IMR-90 (cell line): Measurements from ENCODE around the gene CABP4.

ENCODE experiments used
- CEBPB ChIP-seq: IDR thresholded peaks from 2 replicates; pipeline ENCODE4 v1.6.1; 2012; ENCODE audit warnings: low read depth, low read length, improper control_type of control experiment
- MXI1 ChIP-seq: IDR thresholded peaks from 2 replicates; pipeline ENCODE4 v1.6.1; 2012; ENCODE audit warnings: low read depth, mild to moderate bottlenecking, low read length, moderate library complexity, borderline replicate concordance
- POLR2A ChIP-seq: IDR thresholded peaks from 2 replicates; pipeline ENCODE4 v1.6.1; 2012; ENCODE audit warnings: mild to moderate bottlenecking, low read depth, low read length
- TF ChIP-seq, protein P1 (sequence below): conservative IDR thresholded peaks from 2 replicates; pipeline ENCODE4 v1.5.1; 2012; ENCODE audit warnings: mild to moderate bottlenecking, low read depth, low read length, improper control_type of control experiment

DNA sequence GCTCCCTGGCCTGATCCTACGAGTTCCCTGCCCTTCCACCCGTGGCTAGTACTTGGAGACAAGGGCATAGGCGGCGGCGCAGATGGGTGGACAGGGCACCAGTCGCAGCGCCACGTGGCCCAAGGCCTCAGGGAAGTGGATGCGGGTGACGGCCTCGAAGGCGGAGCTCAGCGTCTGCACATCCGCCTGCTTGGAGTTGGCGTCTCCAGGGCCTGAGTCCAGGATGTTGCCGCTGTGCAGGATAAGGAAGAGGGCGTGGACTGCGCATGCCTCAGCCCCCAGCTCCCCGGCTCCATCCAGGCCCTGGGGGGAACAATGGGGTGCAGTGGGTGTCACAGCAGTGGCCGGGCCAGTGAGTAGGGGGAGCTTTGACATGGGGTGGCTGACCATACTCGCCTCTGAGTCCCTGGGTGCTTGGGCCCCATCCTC, 43.4 kb downstream of the CABP4 start:
- TF ChIP-seq, protein P1, sequence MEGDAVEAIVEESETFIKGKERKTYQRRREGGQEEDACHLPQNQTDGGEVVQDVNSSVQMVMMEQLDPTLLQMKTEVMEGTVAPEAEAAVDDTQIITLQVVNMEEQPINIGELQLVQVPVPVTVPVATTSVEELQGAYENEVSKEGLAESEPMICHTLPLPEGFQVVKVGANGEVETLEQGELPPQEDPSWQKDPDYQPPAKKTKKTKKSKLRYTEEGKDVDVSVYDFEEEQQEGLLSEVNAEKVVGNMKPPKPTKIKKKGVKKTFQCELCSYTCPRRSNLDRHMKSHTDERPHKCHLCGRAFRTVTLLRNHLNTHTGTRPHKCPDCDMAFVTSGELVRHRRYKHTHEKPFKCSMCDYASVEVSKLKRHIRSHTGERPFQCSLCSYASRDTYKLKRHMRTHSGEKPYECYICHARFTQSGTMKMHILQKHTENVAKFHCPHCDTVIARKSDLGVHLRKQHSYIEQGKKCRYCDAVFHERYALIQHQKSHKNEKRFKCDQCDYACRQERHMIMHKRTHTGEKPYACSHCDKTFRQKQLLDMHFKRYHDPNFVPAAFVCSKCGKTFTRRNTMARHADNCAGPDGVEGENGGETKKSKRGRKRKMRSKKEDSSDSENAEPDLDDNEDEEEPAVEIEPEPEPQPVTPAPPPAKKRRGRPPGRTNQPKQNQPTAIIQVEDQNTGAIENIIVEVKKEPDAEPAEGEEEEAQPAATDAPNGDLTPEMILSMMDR = no peak
- TF ChIP-seq MXI1 = no peak
- no peak for TF ChIP-seq POLR2A
- TF ChIP-seq CEBPB = no peak
